Measurements from ENCODE around the gene UBE3A. TPM values are rescaled to one million over a fixed set of nuclear protein-coding genes. Genes with fewer than 3 reads are reported as not detected.

The UBE3A gene
- total RNA-seq, 6 experiments from 2014 or later: 36.6 to 52.4 (median 44.6) TPM

DNA sequence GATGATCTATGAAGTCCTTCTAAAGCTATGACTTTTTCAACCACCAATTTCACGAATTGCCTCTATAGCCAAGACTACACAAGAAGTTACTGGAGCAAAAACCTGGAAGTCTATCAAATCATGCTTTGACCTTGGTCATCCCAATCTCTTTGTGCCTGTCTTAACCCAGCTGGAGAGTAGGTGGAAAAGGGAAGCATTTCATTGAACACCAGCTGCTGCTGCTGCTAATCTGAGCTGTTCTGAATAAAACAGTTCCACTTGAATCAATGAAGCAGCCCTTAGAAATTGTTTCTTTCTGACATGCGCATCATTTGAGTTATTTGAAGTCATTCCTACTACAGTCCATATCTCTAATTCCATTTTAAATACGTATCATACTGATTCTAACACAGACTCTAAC, 7.3 kb upstream of the UBE3A start:
- Histone ChIP-seq H3K4me3 (no peak overlapping the region), H3K4me1 (no peaks in the 10 kb centered on the region), H3K27ac (no peak overlapping the region), H3K36me3 (no peaks in the 10 kb centered on the region), H3K27me3 (no peaks in the 10 kb centered on the region), H3K9me3 (no peaks in the 10 kb centered on the region)
- TF ChIP-seq POLR2A (IDR thresholded peaks at IDR 0.05) (no peak), CTCF (IDR thresholded peaks at IDR 0.05) (no peak)
- ATAC-seq (no peak), DNase-seq (no peak)
- intact Hi-C loops (cut with DNase I): no loop called here
- WGBS (ENCODE audit: insufficient coverage, low coverage, low lambda C conversion rate, missing lambda C conversion rate): 95% methylated on average over 3 of the region's 3 CpGs

DNA sequence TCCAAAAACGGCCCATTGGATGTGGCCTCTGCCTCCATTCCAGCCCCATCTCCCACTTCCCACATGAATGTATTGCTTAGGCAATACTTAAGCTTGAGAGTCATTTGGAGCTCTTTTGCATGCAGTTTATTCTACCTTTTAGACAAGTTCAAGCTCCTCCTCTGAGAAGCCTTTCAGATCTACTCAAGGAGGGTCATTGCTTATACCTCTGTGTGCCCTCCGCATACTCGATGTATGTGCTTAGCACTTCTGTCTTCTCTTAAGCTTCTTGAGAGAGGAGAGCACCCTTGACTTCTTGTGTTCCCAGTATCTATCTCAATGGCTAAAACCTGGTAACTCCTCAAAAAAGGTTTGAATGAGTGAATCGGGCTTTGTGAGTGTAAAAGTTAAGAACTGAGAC, 6.6 kb upstream of the UBE3A start:
- ATAC-seq (no peak), DNase-seq (no peak)
- Histone ChIP-seq H3K9me3 (no peaks in the 10 kb centered on the region), H3K4me1 (no peaks in the 10 kb centered on the region), H3K4me3 (no peak overlapping the region), H3K36me3 (no peaks in the 10 kb centered on the region), H3K27ac (no peak overlapping the region), H3K27me3 (no peaks in the 10 kb centered on the region)
- TF ChIP-seq POLR2A (IDR thresholded peaks at IDR 0.05) (no peak), CTCF (IDR thresholded peaks at IDR 0.05) (no peak)
- 64% methylated on average over 4 of the region's 4 CpGs for WGBS (ENCODE audit: insufficient coverage, low coverage, low lambda C conversion rate, missing lambda C conversion rate)
- intact Hi-C loops (cut with DNase I): no loop called here

DNA sequence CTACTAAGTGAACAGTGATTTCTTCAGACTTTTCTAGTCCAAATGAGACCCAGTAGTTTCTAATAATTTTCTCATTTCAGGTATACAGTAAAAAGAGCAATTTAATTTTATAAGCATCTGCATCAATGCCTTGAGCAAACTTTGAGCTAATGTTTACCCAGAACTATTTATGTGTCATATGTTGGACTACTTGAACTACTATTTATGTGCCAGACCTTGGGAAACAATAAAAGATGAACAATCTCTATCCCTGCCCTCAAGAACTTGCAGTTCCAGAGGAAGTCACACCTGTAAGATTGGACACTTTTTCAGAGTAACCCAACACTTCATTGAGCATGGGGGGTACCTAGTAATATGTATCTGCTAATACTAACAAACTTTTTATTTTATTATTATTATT, 2.3 kb upstream of the UBE3A start:
- no peak overlapping the region for H3K27ac ChIP-seq

DNA sequence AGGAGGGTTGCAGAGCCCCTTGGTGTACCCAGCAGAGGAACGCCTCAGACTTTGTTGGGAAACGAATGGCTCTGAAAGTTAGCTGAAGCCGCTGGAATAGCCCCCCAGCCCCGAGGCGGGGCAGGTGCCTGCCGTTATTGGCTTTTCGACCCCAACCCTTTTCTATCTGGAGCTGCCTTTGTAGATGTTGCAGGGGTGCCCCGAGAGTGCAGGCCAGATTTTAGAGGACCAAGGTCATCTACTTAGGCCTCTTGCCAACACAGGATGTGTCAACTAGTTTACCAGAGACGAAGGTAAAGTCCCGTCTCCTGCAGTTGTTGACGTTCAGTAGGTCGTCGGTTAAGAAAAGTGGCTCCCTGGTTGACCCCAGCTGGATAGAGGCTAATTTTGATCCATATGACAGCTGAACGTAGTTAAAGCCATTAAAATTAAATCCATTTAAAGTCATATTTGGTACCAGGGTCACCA, 579 bp upstream of the UBE3A start:
- ATAC-seq (peak; percentile 59 to 72 (median 64)), DNase-seq (peak in 2 of 3 donors; percentile 64 to 81)
- TF ChIP-seq CTCF (IDR thresholded peaks at IDR 0.05) (no peak), POLR2A (IDR thresholded peaks at IDR 0.05) (no peak)
- 7% methylated on average over 6 of the region's 14 CpGs for WGBS (ENCODE audit: insufficient coverage, low coverage, low lambda C conversion rate, missing lambda C conversion rate)
- Histone ChIP-seq H3K4me3 (peak overlapping the region; percentile 97 to 98 (median 98)), H3K27me3 (no peaks in the 10 kb centered on the region), H3K36me3 (no peaks in the 10 kb centered on the region), H3K27ac (peak overlapping the region; percentile 96 to 99 (median 96)), H3K4me1 (peaks cover 0 to 23% (median 3%) of the 10 kb centered on the region in 4 donors), H3K9me3 (no peaks in the 10 kb centered on the region)
- intact Hi-C loops (cut with DNase I): no loop called here

More for the DNA sequence above, 2.3 kb upstream of the UBE3A start:
- ATAC-seq (no peak), DNase-seq (no peak)
- no peaks in the 10 kb centered on the region for H3K36me3 ChIP-seq
- intact Hi-C loops (cut with DNase I): no loop called here
- no peak overlapping the region for H3K4me3 ChIP-seq
- no peaks in the 10 kb centered on the region for H3K9me3 ChIP-seq
- peaks cover 0 to 15% (median 3%) of the 10 kb centered on the region in 4 donors for H3K4me1 ChIP-seq
- TF ChIP-seq POLR2A (IDR thresholded peaks at IDR 0.05): no peak
- TF ChIP-seq CTCF (IDR thresholded peaks at IDR 0.05): no peak
- no peaks in the 10 kb centered on the region for H3K27me3 ChIP-seq
